Hepatocyte (in vitro differentiated cells): Measurements from ENCODE around the gene AGAP1. TPM values are rescaled to one million over a fixed set of nuclear protein-coding genes. Genes with fewer than 3 reads are reported as not detected.

ENCODE experiments used
- DNase-seq: peaks from one replicate; pipeline ENCODE4 v3.0.0-alpha.2; 2016; ENCODE audit warnings: low spot score
- H2AFZ ChIP-seq: fragments of 200-600 bp; sonication (generic); 2 replicates; pipeline ENCODE4 v1.6.0; 2016; ENCODE audit warnings: antibody characterized with exemption, mild to moderate bottlenecking
- H3K27ac ChIP-seq: fragments of 200-600 bp; sonication (generic); 2 replicates; pipeline ENCODE4 v1.5.1; 2016; ENCODE audit warnings: mild to moderate bottlenecking
- H3K27me3 ChIP-seq: fragments of 200-600 bp; sonication (generic); 2 replicates; pipeline ENCODE4 v1.6.1; 2016
- H3K36me3 ChIP-seq: fragments of 200-600 bp; sonication (generic); replicated peaks from 2 replicates; pipeline ENCODE4 v1.5.1; 2016; ENCODE audit warnings: low read depth; ENCODE audit not compliant: insufficient read depth
- H3K4me1 ChIP-seq: fragments of 200-600 bp; sonication (generic); 2 replicates; pipeline ENCODE4 v1.5.1; 2016; ENCODE audit warnings: mild to moderate bottlenecking, moderate library complexity; ENCODE audit not compliant: insufficient read depth
- H3K4me2 ChIP-seq: fragments of 200-600 bp; sonication (generic); 2 replicates; pipeline ENCODE4 v1.6.0; 2016
- H3K4me3 ChIP-seq: fragments of 200-600 bp; sonication (generic); 2 replicates; pipeline ENCODE4 v1.5.1; 2016; ENCODE audit warnings: mild to moderate bottlenecking
- H3K79me2 ChIP-seq: fragments of 200-600 bp; sonication (generic); 2 replicates; pipeline ENCODE4 v1.6.0; 2017; ENCODE audit warnings: mild to moderate bottlenecking
- H3K9me2 ChIP-seq: fragments of 200-600 bp; sonication (generic); replicated peaks from 2 replicates; pipeline ENCODE4 v1.6.0; 2017; ENCODE audit warnings: mild to moderate bottlenecking; ENCODE audit not compliant: insufficient read depth
- H3K9me3 ChIP-seq: fragments of 200-600 bp; sonication (generic); 2 replicates; pipeline ENCODE4 v1.5.1; 2016; ENCODE audit warnings: low read depth, mild to moderate bottlenecking
- H4K20me1 ChIP-seq: fragments of 200-600 bp; sonication (generic); 2 replicates; pipeline ENCODE4 v1.6.0; 2016; ENCODE audit warnings: mild to moderate bottlenecking; ENCODE audit not compliant: insufficient read depth, poor library complexity, severe bottlenecking
- EZH2 ChIP-seq: fragments of 200-600 bp; sonication (generic); IDR thresholded peaks from 2 replicates; pipeline ENCODE4 v1.6.1; 2016; ENCODE audit warnings: antibody characterized with exemption, mild to moderate bottlenecking, borderline replicate concordance
- EZH2phosphoT487 ChIP-seq: fragments of 200-600 bp; sonication (generic); IDR thresholded peaks from one replicate; pipeline ENCODE4 v1.6.1; 2018; ENCODE audit warnings: antibody characterized with exemption, mild to moderate bottlenecking, low read depth, moderate library complexity; ENCODE audit not compliant: unreplicated experiment, severe bottlenecking
- WGBS: methylation state at CpG from one replicate; pipeline ENCODE4 v1.1.6; 2016; ENCODE audit warnings: low lambda C conversion rate; ENCODE audit errors: missing lambda C conversion rate; 5-methylcytosine and 5-hydroxymethylcytosine counted together
- polyA plus RNA-seq: library from polyadenylated mRNA; unstranded; fragments of >200 nt; fragmentation: Nextera tagmentation; extraction: Ambion mirVana; gene quantifications from 2 replicates; pipeline ENCODE4 v1.2.1, GENCODE V29; 2016
- total RNA-seq: library from RNA; depleted of rRNA; stranded (reverse); fragments of >200 nt; gene quantifications from 2 replicates; pipeline ENCODE4 v1.2.3, GENCODE V29; 2014
- TF ChIP-seq, protein P1 (sequence below): fragments of 200-600 bp; sonication (generic); IDR thresholded peaks from 2 replicates; pipeline ENCODE4 v1.5.1; 2016; ENCODE audit warnings: antibody characterized with exemption, mild to moderate bottlenecking; ENCODE audit not compliant: poor library complexity

AGAP1 gene
- total and polyA plus RNA-seq, 2 experiments from 2014 or later, result 12.1 to 20.0 TPM

DNA sequence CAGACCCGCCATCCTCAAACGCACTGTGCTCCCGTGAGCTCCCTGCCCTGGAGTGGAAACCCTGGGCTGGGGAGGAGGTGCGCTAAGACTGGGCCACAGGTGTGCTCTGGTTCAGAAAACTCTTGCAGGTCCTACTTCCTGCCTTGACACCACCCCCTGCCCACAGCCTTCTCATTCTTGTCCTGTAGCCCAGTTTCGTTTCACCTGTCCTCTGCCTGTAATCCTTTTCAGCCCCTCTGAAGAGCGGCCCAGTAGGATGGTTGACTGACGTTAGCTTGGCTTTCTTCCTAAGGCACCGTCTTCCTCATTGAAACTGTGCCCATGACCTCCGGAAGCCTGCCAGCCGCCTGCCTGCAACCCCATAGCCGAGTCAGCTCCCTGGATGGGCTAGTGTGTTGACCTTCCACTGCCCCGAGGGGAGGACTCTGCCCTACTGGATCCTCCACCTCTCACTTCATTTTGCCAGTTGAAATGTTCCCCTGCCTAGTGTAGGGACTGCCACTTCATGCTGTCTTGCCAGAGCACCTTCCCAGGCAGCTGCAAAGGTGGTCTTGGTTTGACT lies 116.9 kb downstream of the AGAP1 start:
- no peak overlapping the region for H2AFZ ChIP-seq
- H3K4me2 ChIP-seq, result no peak overlapping the region
- no peak for DNase-seq
- H3K36me3 ChIP-seq, result no peaks in the 10 kb centered on the region
- no peak overlapping the region for H3K4me3 ChIP-seq
- H3K27me3 ChIP-seq, result no peaks in the 10 kb centered on the region
- H3K9me2 ChIP-seq, result no peaks in the 10 kb centered on the region
- peaks cover 9% of the 10 kb centered on the region for H4K20me1 ChIP-seq
- 92% methylated on average over 12 of the region's 12 CpGs for WGBS
- H3K9me3 ChIP-seq, result no peaks in the 10 kb centered on the region
- peaks cover 68% of the 10 kb centered on the region for H3K79me2 ChIP-seq
- H3K27ac ChIP-seq, result no peak overlapping the region
- TF ChIP-seq EZH2phosphoT487 (no peak), EZH2 (no peak)
- TF ChIP-seq, protein P1, sequence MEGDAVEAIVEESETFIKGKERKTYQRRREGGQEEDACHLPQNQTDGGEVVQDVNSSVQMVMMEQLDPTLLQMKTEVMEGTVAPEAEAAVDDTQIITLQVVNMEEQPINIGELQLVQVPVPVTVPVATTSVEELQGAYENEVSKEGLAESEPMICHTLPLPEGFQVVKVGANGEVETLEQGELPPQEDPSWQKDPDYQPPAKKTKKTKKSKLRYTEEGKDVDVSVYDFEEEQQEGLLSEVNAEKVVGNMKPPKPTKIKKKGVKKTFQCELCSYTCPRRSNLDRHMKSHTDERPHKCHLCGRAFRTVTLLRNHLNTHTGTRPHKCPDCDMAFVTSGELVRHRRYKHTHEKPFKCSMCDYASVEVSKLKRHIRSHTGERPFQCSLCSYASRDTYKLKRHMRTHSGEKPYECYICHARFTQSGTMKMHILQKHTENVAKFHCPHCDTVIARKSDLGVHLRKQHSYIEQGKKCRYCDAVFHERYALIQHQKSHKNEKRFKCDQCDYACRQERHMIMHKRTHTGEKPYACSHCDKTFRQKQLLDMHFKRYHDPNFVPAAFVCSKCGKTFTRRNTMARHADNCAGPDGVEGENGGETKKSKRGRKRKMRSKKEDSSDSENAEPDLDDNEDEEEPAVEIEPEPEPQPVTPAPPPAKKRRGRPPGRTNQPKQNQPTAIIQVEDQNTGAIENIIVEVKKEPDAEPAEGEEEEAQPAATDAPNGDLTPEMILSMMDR, result no peak
- H3K4me1 ChIP-seq, result peaks cover 3% of the 10 kb centered on the region

DNA sequence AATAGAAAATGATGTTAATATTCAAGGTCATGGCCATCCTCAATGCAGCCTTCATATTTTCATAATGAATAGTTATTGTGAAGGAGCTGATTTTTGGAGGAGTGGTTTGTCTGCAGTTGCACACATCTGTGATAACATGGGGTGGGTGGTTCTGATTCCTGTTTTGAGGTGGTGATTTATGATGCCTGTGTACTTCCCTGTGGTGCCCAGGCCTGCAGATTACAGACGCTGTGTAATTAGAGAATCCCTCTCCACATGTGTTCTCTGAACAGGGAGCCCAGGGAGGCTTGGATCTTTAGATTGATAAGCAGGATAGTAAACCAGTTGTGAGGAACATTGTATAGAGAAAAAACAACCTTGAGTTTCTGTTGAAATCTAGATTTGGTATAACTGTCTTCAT lies 117.5 kb downstream of the AGAP1 start:
- Histone ChIP-seq H3K9me3 (no peaks in the 10 kb centered on the region), H3K4me2 (no peak overlapping the region), H3K27ac (no peak overlapping the region), H2AFZ (no peak overlapping the region), H3K79me2 (peaks cover 69% of the 10 kb centered on the region), H3K4me1 (peaks cover 3% of the 10 kb centered on the region), H3K9me2 (no peaks in the 10 kb centered on the region), H3K4me3 (no peak overlapping the region), H4K20me1 (peaks cover 9% of the 10 kb centered on the region), H3K36me3 (no peaks in the 10 kb centered on the region), H3K27me3 (no peaks in the 10 kb centered on the region)
- 36% methylated on average over 1 of the region's 1 CpG for WGBS
- no peak for DNase-seq
- TF ChIP-seq EZH2 (no peak), EZH2phosphoT487 (no peak)
- TF ChIP-seq, protein P1, result no peak

DNA sequence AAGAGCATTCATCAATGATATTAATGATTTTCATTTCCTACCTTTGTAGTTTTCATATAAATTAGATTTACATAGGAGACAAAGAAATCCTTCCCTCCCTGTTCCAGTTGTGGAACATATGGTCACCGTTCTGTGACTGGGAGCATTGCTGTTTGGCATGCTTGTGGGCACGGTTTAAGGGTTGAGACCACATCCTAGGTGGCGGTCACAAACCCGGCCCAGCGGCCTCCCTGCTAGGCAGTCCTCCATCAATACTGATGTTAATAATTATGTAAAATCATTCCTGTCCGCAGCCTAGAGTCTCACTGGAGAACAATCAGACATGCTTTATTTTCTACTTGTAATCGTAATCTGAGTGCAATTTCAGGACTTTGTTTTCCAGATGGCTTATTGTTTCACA lies 117.9 kb downstream of the AGAP1 start:
- Histone ChIP-seq H3K27me3 (no peaks in the 10 kb centered on the region), H4K20me1 (peaks cover 9% of the 10 kb centered on the region), H3K4me3 (no peak overlapping the region), H3K36me3 (no peaks in the 10 kb centered on the region), H3K27ac (no peak overlapping the region), H3K9me2 (no peaks in the 10 kb centered on the region), H2AFZ (no peak overlapping the region), H3K79me2 (peaks cover 71% of the 10 kb centered on the region), H3K9me3 (no peaks in the 10 kb centered on the region), H3K4me2 (no peak overlapping the region), H3K4me1 (peaks cover 3% of the 10 kb centered on the region)
- 87% methylated on average over 7 of the region's 7 CpGs for WGBS
- TF ChIP-seq EZH2 (no peak), EZH2phosphoT487 (no peak)
- TF ChIP-seq, protein P1, result no peak
- no peak for DNase-seq
